Stimulated activated CD8-positive, alpha-beta memory T cell treated with anti-CD3 and anti-CD28 coated beads, Interleukin-15, amount 100 ng/mL, for 4 hours (primary cell): ENCODE data around the gene MYO5C.
"Not testable (repeated sequence)": the region's sequence is repeated elsewhere in the genome, so short reads cannot be mapped to it uniquely, and the experiment has no call there.

ENCODE experiments used
- DNase-seq, 2 donors: peaks; one replicate each; pipeline ENCODE4 v3.0.0-alpha.2; 2020; ENCODE audit warnings: low read depth in 2 of 2

The MYO5C gene

DNA sequence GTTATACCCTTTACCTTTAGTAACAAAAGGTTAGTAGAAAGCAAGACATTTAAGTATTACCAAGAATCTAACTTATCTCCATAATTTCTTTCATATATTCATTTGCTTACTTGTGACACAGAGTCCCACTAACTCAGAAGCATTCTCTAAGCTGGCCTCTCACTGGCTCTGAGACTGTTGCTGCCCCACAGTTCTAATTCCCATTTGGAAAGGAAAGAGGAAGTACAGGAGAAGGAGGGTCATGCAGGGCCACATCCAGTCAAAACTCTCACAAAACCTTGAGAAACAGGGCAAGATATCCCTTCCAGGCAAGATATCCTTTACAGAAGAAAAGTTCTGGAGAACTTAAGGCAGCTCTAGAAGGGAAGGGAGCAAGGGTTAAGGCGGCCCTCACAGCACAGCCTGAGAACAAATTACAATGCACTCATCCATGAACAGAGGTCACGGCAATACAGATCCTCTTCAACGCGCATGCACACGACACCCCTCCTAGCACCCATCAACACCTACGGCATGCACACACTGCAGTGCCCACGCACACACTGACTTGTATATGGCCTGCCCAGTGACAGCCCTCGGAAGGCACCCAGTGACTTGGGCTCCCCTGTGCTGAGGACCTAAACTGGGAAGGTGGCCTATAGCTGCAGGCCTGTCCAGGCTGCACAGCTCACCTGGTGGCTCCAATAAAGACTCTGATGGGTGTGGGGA, 13.0 kb upstream of the MYO5C start:
- DNase-seq, result no peak

DNA sequence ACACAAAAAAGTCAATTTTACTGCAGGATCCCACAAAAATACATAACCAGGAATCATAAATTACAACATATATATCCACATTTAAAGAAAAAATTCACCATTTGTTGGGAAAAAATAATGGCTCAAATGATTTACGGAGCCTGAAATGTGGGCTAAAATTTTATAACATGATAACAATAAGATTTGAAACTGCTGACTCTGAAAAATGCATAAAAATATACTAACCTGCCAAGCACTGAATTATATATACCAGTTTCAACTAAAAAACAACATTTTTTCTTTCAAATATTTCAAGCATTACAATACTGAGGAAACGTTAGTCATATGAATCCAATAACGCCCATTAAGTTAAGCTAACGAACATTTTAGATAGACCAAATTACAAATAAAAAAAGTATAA, 12.2 kb upstream of the MYO5C start:
- no peak for DNase-seq

DNA sequence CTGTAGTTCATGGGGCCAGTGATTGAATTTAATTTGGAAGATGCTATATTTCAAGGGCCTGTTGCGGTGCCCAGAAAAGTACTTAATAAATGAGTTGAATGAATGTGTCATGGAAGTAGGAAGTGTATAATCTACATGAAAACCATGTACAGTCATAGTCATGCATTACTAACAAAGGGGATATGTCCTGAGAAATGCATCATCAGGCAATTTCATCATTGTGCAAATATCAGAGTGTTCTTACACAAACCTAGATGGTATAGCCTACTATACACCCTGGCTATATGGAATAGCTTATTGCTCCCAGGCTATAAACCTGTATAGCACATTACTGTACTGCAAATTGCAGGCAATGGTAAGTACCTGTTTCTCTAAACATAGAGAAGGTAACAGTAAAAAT, 10.7 kb upstream of the MYO5C start:
- DNase-seq, result no peak

DNA sequence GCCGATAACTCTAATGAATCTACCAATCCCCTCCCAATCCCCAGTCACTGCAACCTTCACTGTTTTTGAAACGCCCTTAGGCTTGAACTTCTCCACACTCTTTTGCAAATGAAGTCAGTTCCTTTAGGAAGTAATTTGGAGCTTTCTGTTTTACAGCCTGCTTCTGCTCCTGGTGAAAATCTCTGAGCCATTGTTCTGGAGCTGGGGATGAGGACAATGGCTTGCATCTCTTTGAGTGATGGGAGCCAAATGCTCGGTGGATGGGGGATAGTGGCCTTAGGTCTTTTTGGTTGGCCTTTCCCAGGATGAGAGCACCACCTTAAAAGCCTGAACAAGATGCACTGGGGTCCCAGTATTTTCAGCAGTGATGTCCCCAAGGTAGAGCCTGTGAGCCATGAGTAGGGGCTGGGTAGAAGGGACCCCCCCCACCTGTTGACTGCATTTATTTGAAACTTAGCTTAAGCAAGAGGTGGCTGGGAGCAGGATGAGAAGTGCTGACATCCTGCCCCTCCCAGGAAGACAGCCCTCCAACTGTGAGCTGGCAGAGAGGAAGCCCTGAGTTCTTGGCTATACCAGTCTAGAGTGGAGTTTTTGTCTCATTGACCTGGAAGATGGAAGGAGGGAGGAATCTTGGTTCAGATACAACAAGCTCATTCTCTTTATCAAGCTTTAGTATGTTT, 7.6 kb upstream of the MYO5C start:
- DNase-seq, result no peak

DNA sequence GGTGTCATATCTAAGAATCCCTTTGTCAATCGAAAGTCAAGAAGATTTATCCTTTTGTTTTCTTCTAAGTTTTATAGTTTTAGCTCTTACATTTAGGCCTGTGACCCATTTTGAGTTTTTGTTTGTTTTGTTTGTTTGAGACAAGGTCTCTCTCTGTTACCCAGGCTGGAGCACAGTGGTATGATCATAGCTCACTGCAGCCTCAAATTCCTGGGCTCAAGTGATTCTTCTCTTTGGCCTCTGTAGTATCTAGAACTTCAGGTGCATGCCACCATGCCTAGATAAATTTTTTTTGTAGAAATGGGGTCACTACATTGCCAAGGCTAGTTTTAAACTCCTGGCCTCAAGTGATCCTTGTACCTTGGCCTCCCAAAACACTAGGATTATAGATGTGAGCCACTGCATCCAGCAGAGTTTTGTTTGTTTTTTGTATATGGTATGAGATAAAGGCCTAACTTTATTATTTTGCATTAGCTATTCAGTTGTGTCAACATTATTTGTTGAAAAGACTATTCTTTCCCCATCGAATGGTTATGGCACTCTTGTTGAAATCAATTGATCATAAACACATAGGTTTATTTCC, 5.8 kb upstream of the MYO5C start:
- no peak for DNase-seq

DNA sequence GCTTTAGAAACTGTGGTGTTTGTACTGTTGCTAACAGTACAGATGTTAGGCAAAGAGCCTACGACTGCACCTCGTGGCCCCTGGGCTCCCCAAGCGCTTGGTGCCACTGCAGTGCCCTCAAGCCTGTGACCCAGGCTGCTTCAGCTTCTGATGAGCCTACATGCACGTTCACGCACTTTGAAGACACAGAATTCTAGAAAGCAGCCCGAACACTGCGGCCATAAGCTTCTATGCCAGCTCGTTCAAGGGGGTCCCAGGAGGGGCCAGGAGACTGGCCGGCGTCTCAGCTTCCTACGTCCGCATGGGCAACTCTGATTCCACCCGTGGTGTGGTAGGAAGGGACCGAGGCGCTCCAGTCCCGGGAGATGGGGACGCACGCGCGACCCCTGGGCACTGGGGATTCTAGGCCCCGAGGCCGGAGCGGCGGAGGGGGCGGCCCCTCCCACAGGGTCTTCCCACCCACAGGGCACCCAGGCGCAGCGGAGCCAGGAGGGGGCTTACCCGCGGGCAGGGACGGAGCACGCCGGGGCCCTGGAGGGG, 653 bp downstream of the MYO5C start:
- DNase-seq, result no peak

DNA sequence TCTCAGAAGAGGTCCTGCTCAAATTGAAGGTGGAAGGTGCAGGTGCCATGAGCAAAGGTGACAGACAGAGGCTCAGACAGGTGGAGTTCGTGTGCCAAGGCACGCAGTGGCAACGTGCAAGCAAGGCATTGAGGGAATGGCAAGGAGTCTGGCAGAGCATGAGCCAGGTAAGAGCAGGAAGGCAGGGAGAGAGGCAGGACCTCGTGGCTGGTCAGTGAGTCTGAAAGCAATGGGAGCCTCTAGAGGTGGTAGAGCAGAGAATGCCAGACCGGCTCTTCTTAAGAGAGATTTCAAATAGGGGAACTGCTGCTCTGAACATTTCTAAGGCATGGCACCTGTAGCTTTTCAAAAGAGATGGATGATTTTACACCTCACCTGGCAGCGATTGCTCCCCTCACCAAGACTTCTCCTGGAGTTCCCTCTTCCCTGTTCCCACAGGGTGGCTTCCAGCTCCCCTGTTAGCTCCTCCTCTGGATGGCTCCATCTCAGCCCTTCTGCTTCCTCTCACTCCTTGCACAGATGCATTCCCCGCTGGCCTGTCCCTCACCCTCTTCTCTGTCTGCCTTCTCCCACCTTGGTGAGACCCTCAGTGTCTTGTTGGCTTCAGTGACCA, 2.7 kb downstream of the MYO5C start:
- no peak for DNase-seq

DNA sequence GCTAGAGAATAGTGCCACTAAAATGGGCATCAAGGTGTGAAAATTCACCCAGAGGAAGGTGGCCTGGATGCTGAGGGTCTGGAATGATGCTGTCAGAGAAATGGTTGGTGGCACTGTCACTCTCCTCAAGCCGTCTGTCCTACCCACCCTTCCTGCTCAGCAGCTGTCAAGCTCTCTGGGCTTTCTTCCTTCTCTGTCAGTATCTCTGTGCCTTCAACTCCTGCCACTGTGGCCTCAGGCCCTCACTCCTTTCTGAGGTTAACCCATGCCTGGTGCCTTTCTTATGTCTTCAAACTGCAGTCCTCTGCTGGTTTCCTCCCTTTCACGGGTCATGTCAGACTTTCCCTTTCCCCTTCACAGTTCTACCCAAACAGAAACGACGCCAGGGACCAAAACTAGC, 4.4 kb downstream of the MYO5C start:
- no peak for DNase-seq

DNA sequence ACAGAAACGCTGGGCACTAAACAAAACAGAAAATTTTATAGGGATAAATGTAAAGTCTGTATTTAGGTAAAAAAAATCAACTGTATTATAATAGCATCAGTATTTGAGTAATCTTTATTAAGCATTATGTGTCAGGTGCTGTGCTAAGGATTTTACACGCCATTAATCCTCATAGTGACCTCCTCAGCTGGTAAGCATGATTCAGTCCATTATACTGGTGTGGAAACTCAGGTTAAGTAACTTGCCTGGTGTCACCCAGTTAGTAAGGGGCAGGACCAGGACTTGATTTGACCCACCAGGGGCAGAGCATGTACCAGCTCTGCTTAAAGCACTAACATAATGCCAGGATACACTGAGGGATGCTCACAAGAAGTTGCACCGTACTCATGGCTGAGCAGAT, 4.8 kb downstream of the MYO5C start:
- DNase-seq, result no peak

DNA sequence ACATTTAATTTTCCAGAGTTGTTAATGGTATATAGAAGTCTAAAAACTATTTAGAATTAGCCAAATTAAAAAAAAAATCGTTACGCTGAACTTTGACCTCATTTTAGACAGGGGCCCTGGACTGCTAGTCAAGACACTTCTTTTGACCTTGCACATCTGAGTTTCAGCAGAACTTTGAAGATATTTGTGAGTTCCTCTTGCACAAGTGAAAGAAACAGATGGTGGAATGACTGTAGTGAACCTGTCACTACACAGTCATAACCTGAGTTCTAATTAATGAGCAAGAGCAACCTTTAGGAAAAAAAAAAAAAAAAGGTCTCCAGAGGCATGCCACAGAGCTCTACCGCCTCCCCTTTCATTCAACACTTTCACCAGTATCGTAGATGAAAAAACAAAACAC, 5.3 kb downstream of the MYO5C start:
- no peak for DNase-seq

DNA sequence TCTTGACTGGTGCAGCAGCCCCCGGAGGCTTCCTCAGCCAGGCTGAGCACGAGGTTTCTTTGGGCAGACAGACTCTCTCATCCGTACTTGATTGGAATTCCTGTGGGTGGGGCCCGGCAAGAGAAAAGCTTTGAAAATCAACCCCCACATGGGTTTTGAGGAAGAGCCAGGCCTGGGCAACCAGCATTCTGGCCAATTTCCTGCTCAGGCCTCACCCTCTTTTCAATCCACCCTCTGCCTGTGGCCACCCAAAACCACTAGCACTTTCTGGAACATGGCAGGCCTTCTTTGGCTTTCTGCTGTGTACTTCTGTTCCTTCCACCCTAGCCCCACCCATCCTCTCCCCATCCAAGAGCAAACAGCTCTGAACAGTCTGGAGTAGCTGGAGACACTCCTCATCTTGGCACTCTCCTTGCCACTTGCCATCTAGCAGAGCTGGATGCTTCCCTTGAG, 5.9 kb downstream of the MYO5C start:
- DNase-seq, result no peak

DNA sequence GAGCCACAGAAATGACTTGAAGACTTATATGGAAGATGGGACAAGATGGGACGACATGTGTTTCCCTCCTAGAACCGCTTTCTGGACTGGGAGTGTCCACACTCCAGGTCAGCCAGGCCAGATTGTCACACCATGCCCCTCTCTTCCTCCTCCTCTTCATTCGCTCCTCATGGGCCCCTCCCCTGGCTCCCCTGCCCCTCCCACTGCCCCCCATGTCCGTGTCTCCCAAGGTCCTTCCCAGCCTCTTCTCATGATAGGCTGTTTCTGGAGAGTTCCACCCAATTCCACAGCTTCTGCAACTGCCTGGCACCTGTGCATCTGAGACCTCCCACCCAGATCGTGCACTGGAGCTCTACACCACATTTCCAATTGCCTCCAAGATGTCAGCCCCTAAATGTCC, 6.6 kb downstream of the MYO5C start:
- no peak for DNase-seq

DNA sequence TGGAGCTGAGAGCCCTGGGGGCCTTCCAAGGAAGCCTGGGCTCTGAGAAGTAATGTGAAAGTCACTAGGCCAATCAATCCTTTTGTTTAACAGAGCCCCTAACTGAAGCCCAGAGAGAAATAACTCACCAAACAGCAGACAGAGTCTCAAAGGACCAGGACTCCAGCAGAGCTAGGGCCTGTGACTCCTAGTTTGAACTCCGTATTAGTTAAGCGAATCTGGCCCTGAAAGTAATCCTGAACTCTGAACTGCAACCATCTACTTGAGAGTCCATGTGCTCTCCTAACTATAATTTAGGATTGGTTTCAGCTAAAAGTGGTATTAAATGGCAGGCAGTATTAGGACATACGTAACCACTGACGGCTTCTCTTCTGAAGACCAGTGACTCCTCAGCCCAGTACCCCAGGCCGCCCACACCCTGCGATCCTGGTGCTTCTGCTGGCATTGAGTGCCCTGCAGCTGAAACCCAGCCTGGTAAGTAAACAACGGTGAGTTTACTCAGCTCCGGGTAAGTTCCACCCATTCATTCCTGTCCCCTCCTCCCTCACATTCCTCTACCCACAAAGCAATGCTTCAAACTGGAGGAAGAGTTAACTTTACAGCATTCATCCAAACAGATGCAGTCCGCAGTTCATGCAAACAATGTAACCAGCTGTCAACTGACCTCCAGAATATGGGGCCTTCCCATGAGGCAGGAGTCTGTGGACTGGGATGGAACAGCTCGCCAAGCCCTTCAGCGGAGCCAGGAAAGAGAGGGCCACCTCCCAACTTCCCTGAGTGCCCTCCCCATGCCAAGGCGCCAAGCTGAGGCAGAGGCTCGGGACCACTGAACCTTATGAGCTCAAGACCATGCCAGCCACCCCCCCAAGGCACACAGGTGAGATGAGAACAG, 7.3 kb downstream of the MYO5C start:
- DNase-seq, result no peak

DNA sequence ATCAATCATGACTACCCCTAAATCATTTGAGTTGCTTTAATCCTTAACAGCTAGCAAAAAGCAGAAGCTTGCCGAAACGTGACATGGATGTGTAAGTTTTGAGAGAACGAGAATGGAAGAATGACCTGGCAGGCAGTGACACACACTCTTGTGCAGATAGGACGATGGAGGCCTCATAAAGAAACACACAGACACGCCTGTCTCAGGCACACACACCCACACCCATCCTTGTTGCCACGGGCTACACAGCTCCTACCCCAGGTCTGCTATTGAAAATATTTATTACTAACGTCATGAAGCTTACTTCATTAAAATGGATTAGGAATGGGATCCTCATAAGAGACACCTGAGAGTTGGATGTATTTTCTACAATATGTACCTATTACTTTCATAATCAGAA, 8.5 kb downstream of the MYO5C start:
- no peak for DNase-seq

DNA sequence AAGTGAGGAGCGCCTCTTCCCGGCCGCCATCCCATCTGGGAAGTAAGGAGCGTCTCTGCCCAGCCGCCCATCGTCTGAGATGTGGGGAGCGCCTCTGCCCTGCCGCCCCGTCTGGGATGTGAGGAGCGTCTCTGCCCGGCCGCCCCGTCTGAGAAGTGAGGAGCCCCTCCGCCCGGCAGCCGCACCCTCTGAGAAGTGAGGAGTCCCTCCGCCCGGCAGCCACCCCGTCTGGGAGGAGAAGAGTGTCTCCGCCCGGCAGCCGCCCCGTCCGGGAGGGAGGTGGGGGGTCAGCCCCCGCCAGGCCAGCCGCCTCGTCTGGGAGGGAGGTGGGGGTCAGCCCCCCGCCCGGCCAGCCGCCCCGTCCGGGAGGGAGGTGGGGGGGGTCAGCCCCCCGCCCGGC, 9.7 kb downstream of the MYO5C start:
- DNase-seq, result not testable (repeated sequence)

DNA sequence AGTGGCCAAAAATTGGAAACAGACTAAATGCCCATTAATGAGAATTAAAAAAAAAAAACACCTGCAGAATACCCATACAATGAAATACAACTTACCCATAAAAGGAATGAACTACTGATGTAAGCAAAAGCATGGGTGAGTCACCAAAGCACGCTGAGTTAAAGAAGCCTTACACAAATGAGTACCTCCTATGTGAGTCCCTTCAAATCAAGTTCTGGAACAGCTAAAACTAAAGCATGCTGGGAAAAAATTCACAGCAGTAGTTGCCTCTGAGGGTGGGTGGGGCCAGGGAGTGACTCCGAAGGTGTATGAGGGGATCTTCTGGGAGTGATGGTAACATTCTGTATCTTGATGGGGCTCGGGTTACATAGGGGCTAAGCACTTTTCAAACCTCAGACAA, 11.4 kb downstream of the MYO5C start:
- no peak for DNase-seq

DNA sequence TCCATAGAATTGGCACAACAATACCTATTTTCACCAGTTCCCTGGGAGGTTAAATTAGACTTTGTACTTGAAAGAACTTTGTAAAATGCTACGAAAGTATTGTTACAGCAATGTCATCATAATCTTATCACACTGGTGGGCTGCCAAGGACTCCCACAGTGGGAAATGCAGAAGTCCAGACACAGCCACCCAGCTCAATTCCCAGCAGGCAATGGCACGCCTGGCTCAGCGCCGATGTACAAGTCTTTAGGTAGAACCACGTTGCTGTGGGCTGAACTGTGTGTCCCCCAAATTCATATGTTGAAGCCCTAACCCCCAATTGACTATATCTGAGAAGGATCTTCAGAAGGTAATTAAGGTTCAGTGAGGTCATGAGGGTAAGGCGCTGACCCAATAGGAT, 12.3 kb downstream of the MYO5C start:
- no peak for DNase-seq

DNA sequence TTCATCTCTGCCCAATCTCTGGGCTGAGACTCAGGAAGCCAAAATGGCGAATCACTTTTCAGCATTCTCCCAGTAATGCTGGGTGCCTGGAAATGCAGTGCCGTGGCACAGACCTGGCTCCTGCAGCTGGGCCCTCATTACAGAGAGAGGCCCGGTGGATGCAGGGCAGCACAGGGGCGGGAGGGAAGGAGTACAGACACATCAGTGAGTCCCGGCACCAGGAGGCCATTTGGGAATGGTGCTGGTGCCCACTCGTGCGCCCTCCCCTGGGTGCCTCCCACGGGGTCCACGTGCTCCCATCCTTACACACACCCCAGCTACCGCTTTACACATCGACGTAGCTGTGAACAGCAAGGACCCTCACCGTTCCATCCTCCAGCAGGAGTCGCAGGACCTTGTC, 13.2 kb downstream of the MYO5C start:
- no peak for DNase-seq

DNA sequence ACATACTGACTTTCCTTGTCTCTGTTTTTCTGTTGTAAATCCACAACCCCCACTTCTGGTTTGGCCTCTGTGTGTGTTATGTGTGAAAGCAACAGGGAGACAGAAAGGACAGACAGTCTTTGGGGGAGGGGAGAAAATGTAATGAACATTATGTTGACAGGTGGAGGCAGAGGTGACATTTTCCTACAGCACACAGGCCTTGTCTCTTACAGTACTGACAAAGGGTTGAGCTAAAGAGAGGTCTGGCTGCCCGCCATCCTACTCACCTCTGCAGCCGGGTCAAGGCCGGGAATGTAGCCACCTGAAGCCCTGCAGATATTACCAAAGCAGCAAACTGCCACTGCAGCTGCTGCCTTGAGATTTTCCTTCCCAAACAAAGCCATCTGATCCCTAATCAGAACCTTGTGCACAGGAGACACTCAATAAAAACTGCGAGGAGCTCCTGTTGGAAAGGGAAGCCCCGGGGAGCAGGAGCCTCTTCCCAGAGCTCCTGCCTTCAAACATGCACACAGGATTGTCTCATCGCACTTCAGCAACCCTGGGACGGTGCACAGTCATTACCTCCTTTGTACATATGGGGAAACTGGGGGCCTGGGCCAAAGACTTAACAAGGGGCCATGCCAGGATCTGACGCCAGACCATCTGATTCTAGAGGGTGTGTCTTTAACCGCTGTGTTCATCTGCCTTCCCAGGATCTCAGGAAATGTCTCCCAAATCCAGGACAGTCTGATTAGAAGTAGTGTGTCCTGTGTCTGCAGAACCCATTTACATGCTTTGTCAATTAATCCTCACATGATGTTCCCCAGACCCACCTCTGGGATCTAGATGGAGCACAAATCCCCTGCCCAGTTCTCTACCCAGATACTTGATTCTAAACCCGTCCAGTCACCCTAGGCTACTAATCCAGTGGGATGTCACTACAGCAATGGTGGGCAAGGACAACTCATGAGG, 14.2 kb downstream of the MYO5C start:
- no peak for DNase-seq

DNA sequence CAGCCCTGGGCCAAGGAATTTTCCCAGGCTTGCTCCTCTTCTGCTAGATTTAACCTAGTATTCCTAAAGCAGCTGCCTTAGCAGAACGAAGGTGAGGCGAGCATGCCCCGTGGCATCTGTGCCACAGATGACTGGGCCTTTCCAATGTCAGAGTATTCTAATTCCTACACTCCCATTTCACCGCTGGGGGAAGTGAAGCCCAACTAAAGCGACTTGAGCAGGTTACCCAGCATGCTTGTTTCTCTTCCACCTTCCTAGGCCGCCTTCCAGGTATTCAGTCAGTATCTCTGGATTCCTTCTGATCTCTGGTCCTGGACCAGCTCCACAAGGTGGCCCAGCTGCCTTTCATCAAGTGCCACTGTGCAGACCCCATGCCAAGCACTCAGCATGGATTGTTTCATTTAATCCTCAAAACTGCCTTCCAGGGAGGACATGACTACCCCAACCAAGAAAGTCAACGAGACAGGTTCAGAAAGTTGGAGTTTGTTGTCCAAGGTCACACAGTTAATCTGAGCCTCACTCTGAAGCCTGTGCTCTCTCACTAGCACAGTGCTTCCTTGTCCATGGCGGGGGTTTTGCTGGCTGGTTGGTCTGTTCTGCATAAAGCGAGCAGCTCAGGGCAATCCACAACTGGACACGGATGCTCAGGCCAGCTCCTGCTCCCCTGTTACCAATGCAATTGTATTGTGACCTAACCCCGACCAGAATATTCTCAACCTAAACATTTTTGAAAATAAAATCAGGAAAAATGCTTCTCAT, 15.1 kb downstream of the MYO5C start:
- no peak for DNase-seq
